ENCODE results near the gene KLC3.
"Not testable (repeated sequence)": the region's sequence is repeated elsewhere in the genome, so short reads cannot be mapped to it uniquely, and the experiment has no call there.

KLC3 gene

DNA sequence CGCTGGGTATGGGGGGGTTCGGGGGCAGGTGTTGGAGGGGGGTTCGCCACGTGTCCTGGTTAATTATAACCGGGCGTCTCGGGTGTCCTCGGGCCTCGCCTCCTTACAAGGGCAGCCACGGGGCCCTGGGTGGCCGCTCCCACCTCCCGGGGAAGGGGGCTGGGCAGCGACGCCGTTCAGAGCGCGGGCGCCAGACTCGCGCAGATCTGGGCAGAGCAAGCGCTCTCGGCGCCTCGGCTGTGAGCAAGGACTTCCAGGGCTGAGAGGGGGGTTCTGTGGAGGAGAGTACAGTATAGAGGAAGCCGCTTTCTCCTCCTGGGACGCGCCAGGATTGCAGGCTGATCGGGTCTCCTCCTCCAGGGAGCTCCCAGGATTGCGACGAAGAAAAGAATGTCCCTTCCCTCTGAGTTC lies 16.9 kb upstream of the KLC3 start:
- DNase-seq (ENCODE audit: extremely low read depth, low read depth), result no peak
- H3K4me3 ChIP-seq (replicated peaks; ENCODE audit: low read depth, low read length), result peak overlapping the region; percentile 15; the same call in 1 of the 2 replicates

GRCh38 chr19:45324349-45324907 lies 16.1 kb upstream of the KLC3 start:
- no peak for TF ChIP-seq CTCF (IDR thresholded peaks at IDR 0.05; ENCODE audit: low read depth, low read length, missing control alignments)
- DNase-seq (ENCODE audit: extremely low read depth, low read depth), result no peak
- H3K4me3 ChIP-seq (replicated peaks; ENCODE audit: low read depth, low read length), result no peak overlapping the region

More for the DNA sequence above, 16.9 kb upstream of the KLC3 start:
- TF ChIP-seq CTCF (IDR thresholded peaks at IDR 0.05; ENCODE audit: low read depth, low read length, missing control alignments), result no peak

- TF ChIP-seq CTCF (IDR thresholded peaks at IDR 0.05; ENCODE audit: low read depth, low read length, missing control alignments), result no peak
- no peak for DNase-seq (ENCODE audit: extremely low read depth, low read depth)
- H3K4me3 ChIP-seq (replicated peaks; ENCODE audit: low read depth, low read length), result no peak overlapping the region
Measured at GRCh38 chr19:45327404-45328143, 13.0 kb upstream of the KLC3 start.

- DNase-seq (ENCODE audit: extremely low read depth, low read depth), result no peak
- no peak overlapping the region for H3K4me3 ChIP-seq (replicated peaks; ENCODE audit: low read depth, low read length)
- TF ChIP-seq CTCF (IDR thresholded peaks at IDR 0.05; ENCODE audit: low read depth, low read length, missing control alignments), result no peak
Measured at GRCh38 chr19:45331411-45331810, 9.1 kb upstream of the KLC3 start.

GRCh38 chr19:45333609-45334303 lies 6.8 kb upstream of the KLC3 start:
- H3K4me3 ChIP-seq (replicated peaks; ENCODE audit: low read depth, low read length), result no peak overlapping the region
- no peak for TF ChIP-seq CTCF (IDR thresholded peaks at IDR 0.05; ENCODE audit: low read depth, low read length, missing control alignments)
- no peak for DNase-seq (ENCODE audit: extremely low read depth, low read depth)

GRCh38 chr19:45334881-45335280 lies 5.7 kb upstream of the KLC3 start:
- DNase-seq (ENCODE audit: extremely low read depth, low read depth), result not testable (repeated sequence)

DNA sequence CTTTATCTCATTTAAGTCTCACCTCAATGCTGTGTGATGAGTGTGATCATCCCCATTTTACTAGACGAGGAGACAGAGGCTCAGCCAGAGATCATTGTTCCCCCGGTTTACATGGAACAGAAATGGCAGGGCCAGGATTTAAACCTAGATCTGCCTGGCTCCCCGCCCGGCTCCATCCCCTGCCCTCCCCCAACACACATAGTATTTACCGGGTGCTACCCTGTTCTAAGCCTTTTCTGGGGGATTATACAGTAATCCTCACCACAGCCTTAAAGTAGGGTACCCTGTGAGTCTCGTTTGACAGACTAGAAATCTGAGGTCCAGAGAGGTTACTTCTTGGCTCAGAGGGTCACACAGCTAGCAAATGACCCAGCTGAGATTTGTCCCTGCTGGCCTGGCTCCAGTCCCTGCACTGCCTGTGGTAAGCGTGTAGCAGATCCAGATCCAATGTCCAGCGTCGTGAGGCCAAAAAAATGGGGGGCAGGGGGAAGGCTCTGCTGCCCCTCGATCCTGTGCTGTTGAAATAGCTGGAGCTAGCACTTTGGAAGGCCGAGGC lies 3.8 kb upstream of the KLC3 start:
- H3K4me3 ChIP-seq (replicated peaks; ENCODE audit: low read depth, low read length), result no peak overlapping the region
- no peak for DNase-seq (ENCODE audit: extremely low read depth, low read depth)
- no peak for TF ChIP-seq CTCF (IDR thresholded peaks at IDR 0.05; ENCODE audit: low read depth, low read length, missing control alignments)

More at GRCh38 chr19:45334881-45335280, 5.7 kb upstream of the KLC3 start:
- not testable (repeated sequence) for H3K4me3 ChIP-seq (replicated peaks; ENCODE audit: low read depth, low read length)
